8988T (cell line): ENCODE data around the gene HEXD.
"Not testable (repeated sequence)": the region's sequence is repeated elsewhere in the genome, so short reads cannot be mapped to it uniquely, and the experiment has no call there.

Experiments
- DNase-seq: peaks from one replicate; pipeline ENCODE4 v3.0.0; 2011

The HEXD gene

GRCh38 chr17:82397449-82398335, 20.5 kb upstream of the HEXD start:
- no peak for DNase-seq

GRCh38 chr17:82399041-82399441, 19.1 kb upstream of the HEXD start:
- DNase-seq = no peak

GRCh38 chr17:82399601-82400101, 18.5 kb upstream of the HEXD start:
- no peak for DNase-seq

GRCh38 chr17:82400206-82400605, 17.9 kb upstream of the HEXD start:
- no peak for DNase-seq

GRCh38 chr17:82400830-82401229, 17.3 kb upstream of the HEXD start:
- no peak for DNase-seq

- DNase-seq = no peak
Measured at GRCh38 chr17:82402865-82403264, 15.3 kb upstream of the HEXD start.

GRCh38 chr17:82403662-82404660, 14.2 kb upstream of the HEXD start:
- DNase-seq = no peak

GRCh38 chr17:82405051-82405450, 13.1 kb upstream of the HEXD start:
- no peak for DNase-seq

- DNase-seq = no peak
Measured at GRCh38 chr17:82406131-82406671, 11.9 kb upstream of the HEXD start.

- DNase-seq = peak; percentile 56
Measured at GRCh38 chr17:82407255-82407654, 10.9 kb upstream of the HEXD start.

GRCh38 chr17:82408288-82408937, 9.7 kb upstream of the HEXD start:
- DNase-seq = no peak

GRCh38 chr17:82408938-82409318, 9.2 kb upstream of the HEXD start:
- DNase-seq = no peak

GRCh38 chr17:82410014-82410716, 8.0 kb upstream of the HEXD start:
- DNase-seq = no peak

GRCh38 chr17:82411396-82412053, 6.6 kb upstream of the HEXD start:
- no peak for DNase-seq

GRCh38 chr17:82412081-82412480, 6.1 kb upstream of the HEXD start:
- DNase-seq = not testable (repeated sequence)

GRCh38 chr17:82412535-82413520, 5.3 kb upstream of the HEXD start:
- no peak for DNase-seq

- DNase-seq = peak; percentile 84
Measured at GRCh38 chr17:82414548-82415281, 3.4 kb upstream of the HEXD start.

GRCh38 chr17:82415336-82415735, 2.8 kb upstream of the HEXD start:
- DNase-seq = no peak

- DNase-seq = no peak
Measured at GRCh38 chr17:82415786-82416185, 2.4 kb upstream of the HEXD start.
